ENCODE data around the gene PLK5.

The PLK5 gene

DNA sequence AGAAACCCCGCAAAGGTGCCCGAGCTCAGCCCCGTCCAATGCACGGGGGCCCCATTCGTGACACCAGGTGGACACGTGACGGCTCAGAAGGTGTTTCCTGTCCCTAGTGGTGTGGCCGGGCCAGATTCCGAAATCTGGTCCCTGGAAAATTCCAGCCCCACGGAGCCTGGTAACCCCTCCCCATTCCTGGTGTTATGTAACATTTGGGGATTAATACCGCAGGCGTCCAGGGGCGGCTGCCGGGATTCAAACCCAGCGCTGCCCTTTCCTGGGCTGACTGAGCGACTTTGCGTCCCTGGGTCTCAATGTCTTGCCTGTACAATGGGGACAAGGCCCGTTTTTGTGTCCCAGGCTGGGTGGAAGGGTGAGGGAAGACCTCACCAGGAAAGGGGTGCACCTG lies 1.0 kb upstream of the PLK5 start:
- DNase-seq (ENCODE audit: low spot score), result no peak
- peak overlapping the region; percentile 17 for H3K18ac ChIP-seq (ENCODE audit: low read length)
- H2BK15ac ChIP-seq (ENCODE audit: low read length), result no peak overlapping the region

DNA sequence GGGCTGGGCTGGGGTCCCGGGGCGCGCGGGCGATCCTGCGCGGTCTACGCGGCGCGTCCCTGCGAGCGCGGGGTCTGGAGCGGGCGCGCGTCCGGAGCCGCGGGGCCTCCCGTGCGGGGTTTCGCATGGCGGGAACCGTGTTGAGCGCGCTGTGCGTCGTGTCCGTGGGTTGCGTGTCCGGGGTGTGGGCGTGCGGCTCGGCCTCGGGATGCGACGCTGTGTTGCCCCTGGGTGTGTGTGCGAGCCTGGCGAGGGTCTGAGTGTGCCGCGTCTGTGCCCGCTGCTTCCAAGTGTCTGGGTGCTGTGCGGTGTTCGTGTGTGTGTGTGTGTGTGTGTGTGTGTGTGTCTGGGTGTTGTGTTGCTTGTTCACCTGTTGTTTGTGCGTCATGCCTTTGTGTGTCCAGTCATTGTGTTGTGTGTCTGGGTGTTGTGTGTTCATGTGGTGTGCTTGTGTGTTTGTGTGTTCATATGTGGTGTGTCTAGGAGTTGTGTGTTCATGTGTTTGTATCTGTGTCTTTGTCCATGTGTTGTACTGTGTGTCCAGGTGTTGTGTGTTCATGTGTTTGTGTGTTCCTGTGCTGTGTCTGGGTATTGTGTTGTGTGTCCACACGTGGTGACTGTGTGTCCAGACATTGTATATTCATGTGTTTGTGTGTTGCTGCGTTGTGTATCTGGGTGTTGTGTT lies 552 bp downstream of the PLK5 start:
- Histone ChIP-seq H3K27me3 (ENCODE audit: control insufficient read depth in 3 of 3, insufficient read depth in 3 of 3, low read depth in 1 of 3, low read length in 3 of 3) (peaks cover 8 to 53% (median 31%) of the 10 kb centered on the region in 3 experiments), H3K4me3 (ENCODE audit: low read length in 2 of 2) (peak overlapping the region; percentile 33 to 78)

More for the DNA sequence above, 1.0 kb upstream of the PLK5 start:
- no peak overlapping the region for H3K23ac ChIP-seq (ENCODE audit: low read depth, low read length, poor library complexity)
- H3K9me3 ChIP-seq (replicated peaks in 1 of 2; ENCODE audit: control insufficient read depth in 2 of 2, insufficient read depth in 1 of 2, low read depth in 1 of 2, low read length in 2 of 2), result peaks cover 0 to 5% of the 10 kb centered on the region in 2 donors
- H4K8ac ChIP-seq (ENCODE audit: low read depth, low read length), result no peak overlapping the region
- H2BK5ac ChIP-seq (ENCODE audit: low read length), result no peak overlapping the region
- H3K27ac ChIP-seq (replicated peaks; ENCODE audit: low read length), result no peak overlapping the region
- no peak overlapping the region for H3K9ac ChIP-seq (ENCODE audit: low read depth, low read length, poor library complexity)
- no CpG with 5 or more reads among the region's 18 CpGs for WGBS, 2 donors (ENCODE audit: extremely low coverage in 2 of 2, insufficient read length in 2 of 2, insufficient replicate concordance in 1 of 2)
- H3K4me2 ChIP-seq (ENCODE audit: insufficient read depth, low read length, poor library complexity, severe bottlenecking), result no peak overlapping the region
- no peaks in the 10 kb centered on the region for H3K36me3 ChIP-seq (replicated peaks in 1 of 2; ENCODE audit: control insufficient read depth in 2 of 2, insufficient read depth in 2 of 2, low read length in 2 of 2)
- no peak overlapping the region for H4K91ac ChIP-seq (ENCODE audit: low read depth, low read length, poor library complexity)
- H3K4me3 ChIP-seq (ENCODE audit: low read length in 2 of 2), result no peak overlapping the region
- H3K4me1 ChIP-seq (ENCODE audit: control insufficient read depth in 2 of 2, insufficient read depth in 1 of 2, low read depth in 1 of 2, low read length in 2 of 2), result peaks cover 4 to 6% of the 10 kb centered on the region in 2 donors
- H3K79me1 ChIP-seq (ENCODE audit: low read depth, low read length), result peaks cover 2% of the 10 kb centered on the region
- peaks cover 8 to 62% (median 33%) of the 10 kb centered on the region in 3 experiments for H3K27me3 ChIP-seq (ENCODE audit: control insufficient read depth in 3 of 3, insufficient read depth in 3 of 3, low read depth in 1 of 3, low read length in 3 of 3)
- H3K14ac ChIP-seq (ENCODE audit: low read length), result no peak overlapping the region
- no peak overlapping the region for H2BK120ac ChIP-seq (ENCODE audit: low read depth, low read length)
- no peak overlapping the region for H2AFZ ChIP-seq (ENCODE audit: low read length)
- no peak overlapping the region for H3K4ac ChIP-seq (ENCODE audit: low read length)
- peak overlapping the region; percentile 24 for H2AK5ac ChIP-seq (ENCODE audit: low read depth, low read length)
- H2BK12ac ChIP-seq (ENCODE audit: low read length), result no peak overlapping the region

DNA sequence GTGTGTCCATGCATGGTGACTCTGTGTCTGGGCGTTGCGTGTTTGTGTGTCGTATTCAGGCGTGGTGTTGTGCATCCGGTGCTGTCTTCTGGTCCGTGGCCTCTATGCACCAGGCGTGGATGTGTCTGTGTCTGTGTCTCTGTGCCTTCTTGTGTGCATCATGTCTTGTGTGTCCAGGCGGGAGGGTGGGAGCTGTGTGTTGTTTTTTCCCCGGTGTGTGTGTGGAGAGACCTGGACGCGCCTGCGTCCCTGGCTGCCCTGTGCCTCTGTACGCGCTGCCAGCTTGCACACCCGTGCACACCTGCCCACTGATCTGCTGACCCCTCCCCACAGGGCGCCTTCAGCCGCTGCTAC lies 1.1 kb downstream of the PLK5 start:
- Histone ChIP-seq H4K91ac (ENCODE audit: low read depth, low read length, poor library complexity) (no peak overlapping the region), H3K36me3 (replicated peaks in 1 of 2; ENCODE audit: control insufficient read depth in 2 of 2, insufficient read depth in 2 of 2, low read length in 2 of 2) (no peaks in the 10 kb centered on the region)

More for the DNA sequence above, 552 bp downstream of the PLK5 start:
- H2AFZ ChIP-seq (ENCODE audit: low read length), result peak overlapping the region; percentile 69
- H3K4ac ChIP-seq (ENCODE audit: low read length), result no peak overlapping the region
- H3K18ac ChIP-seq (ENCODE audit: low read length), result peak overlapping the region; percentile 74
- peak overlapping the region; percentile 8 for H2BK15ac ChIP-seq (ENCODE audit: low read length)
- no peak overlapping the region for H3K27ac ChIP-seq (replicated peaks; ENCODE audit: low read length)
- H3K14ac ChIP-seq (ENCODE audit: low read length), result peak overlapping the region; percentile 39
- H4K91ac ChIP-seq (ENCODE audit: low read depth, low read length, poor library complexity), result no peak overlapping the region
- H2BK5ac ChIP-seq (ENCODE audit: low read length), result no peak overlapping the region
- H3K23ac ChIP-seq (ENCODE audit: low read depth, low read length, poor library complexity), result peak overlapping the region; percentile 94
- H3K4me2 ChIP-seq (ENCODE audit: insufficient read depth, low read length, poor library complexity, severe bottlenecking), result peak overlapping the region; percentile 69
- H3K9me3 ChIP-seq (replicated peaks in 1 of 2; ENCODE audit: control insufficient read depth in 2 of 2, insufficient read depth in 1 of 2, low read depth in 1 of 2, low read length in 2 of 2), result peaks cover 0 to 5% of the 10 kb centered on the region in 2 donors
- peak overlapping the region; percentile 89 for H3K9ac ChIP-seq (ENCODE audit: low read depth, low read length, poor library complexity)
- peaks cover 4 to 6% of the 10 kb centered on the region in 2 donors for H3K4me1 ChIP-seq (ENCODE audit: control insufficient read depth in 2 of 2, insufficient read depth in 1 of 2, low read depth in 1 of 2, low read length in 2 of 2)
- H2BK12ac ChIP-seq (ENCODE audit: low read length), result peak overlapping the region; percentile 98
- H4K8ac ChIP-seq (ENCODE audit: low read depth, low read length), result peak overlapping the region; percentile 52
- no peaks in the 10 kb centered on the region for H3K36me3 ChIP-seq (replicated peaks in 1 of 2; ENCODE audit: control insufficient read depth in 2 of 2, insufficient read depth in 2 of 2, low read length in 2 of 2)
- H2AK5ac ChIP-seq (ENCODE audit: low read depth, low read length), result peak overlapping the region; percentile 63
- no peak for DNase-seq (ENCODE audit: low spot score)
- no peak overlapping the region for H2BK120ac ChIP-seq (ENCODE audit: low read depth, low read length)
- WGBS, 2 donors (ENCODE audit: extremely low coverage in 2 of 2, insufficient read length in 2 of 2, insufficient replicate concordance in 1 of 2), result no CpG with 5 or more reads among the region's 49 CpGs
- H3K79me1 ChIP-seq (ENCODE audit: low read depth, low read length), result peaks cover 2% of the 10 kb centered on the region

DNA sequence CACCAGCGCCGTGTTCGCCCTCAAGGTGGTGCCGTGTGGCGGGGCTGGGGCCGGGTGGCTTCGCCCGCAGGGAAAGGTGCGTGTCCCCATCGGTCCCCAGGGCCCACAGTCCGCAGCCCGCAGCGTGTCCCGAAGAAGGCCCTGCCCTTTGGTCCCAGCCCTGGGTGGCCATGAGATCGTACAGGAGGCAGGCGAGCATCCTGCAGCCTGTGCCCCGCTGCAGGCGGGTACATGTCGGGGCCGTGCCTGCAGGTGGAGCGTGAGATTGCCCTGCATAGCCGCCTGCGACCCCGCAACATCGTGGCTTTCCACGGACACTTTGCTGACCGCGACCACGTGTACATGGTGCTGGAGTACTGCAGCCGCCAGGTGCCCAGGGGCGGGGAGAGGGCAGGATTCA lies 1.5 kb downstream of the PLK5 start:
- Histone ChIP-seq H3K4me1 (ENCODE audit: control insufficient read depth in 2 of 2, insufficient read depth in 1 of 2, low read depth in 1 of 2, low read length in 2 of 2) (peaks cover 4 to 6% of the 10 kb centered on the region in 2 donors), H2BK5ac (ENCODE audit: low read length) (peak overlapping the region; percentile 83), H4K8ac (ENCODE audit: low read depth, low read length) (no peak overlapping the region)

More for the DNA sequence above, 1.1 kb downstream of the PLK5 start:
- no peak overlapping the region for H3K27ac ChIP-seq (replicated peaks; ENCODE audit: low read length)
- H3K4ac ChIP-seq (ENCODE audit: low read length), result no peak overlapping the region
- peak overlapping the region; percentile 8 for H2BK15ac ChIP-seq (ENCODE audit: low read length)
- H2BK120ac ChIP-seq (ENCODE audit: low read depth, low read length), result no peak overlapping the region
- peak overlapping the region; percentile 66 for H3K9ac ChIP-seq (ENCODE audit: low read depth, low read length, poor library complexity)
- H3K23ac ChIP-seq (ENCODE audit: low read depth, low read length, poor library complexity), result peak overlapping the region; percentile 94
- no peak overlapping the region for H3K4me2 ChIP-seq (ENCODE audit: insufficient read depth, low read length, poor library complexity, severe bottlenecking)
- peaks cover 2% of the 10 kb centered on the region for H3K79me1 ChIP-seq (ENCODE audit: low read depth, low read length)
- peak overlapping the region; percentile 5 for H3K14ac ChIP-seq (ENCODE audit: low read length)
- peak overlapping the region; percentile 83 for H2BK5ac ChIP-seq (ENCODE audit: low read length)
- H3K18ac ChIP-seq (ENCODE audit: low read length), result peak overlapping the region; percentile 40
- peaks cover 0 to 5% of the 10 kb centered on the region in 2 donors for H3K9me3 ChIP-seq (replicated peaks in 1 of 2; ENCODE audit: control insufficient read depth in 2 of 2, insufficient read depth in 1 of 2, low read depth in 1 of 2, low read length in 2 of 2)
- H2AFZ ChIP-seq (ENCODE audit: low read length), result no peak overlapping the region
- peak overlapping the region in 1 of 2 donors; percentile 78 for H3K4me3 ChIP-seq (ENCODE audit: low read length in 2 of 2)
- peak overlapping the region; percentile 7 for H4K8ac ChIP-seq (ENCODE audit: low read depth, low read length)
- no peak for DNase-seq (ENCODE audit: low spot score)
- H2BK12ac ChIP-seq (ENCODE audit: low read length), result peak overlapping the region; percentile 69
- WGBS, 2 donors (ENCODE audit: extremely low coverage in 2 of 2, insufficient read length in 2 of 2, insufficient replicate concordance in 1 of 2), result no CpG with 5 or more reads among the region's 17 CpGs
- H2AK5ac ChIP-seq (ENCODE audit: low read depth, low read length), result peak overlapping the region; percentile 93
- H3K27me3 ChIP-seq (ENCODE audit: control insufficient read depth in 3 of 3, insufficient read depth in 3 of 3, low read depth in 1 of 3, low read length in 3 of 3), result peaks cover 8 to 51% (median 31%) of the 10 kb centered on the region in 3 experiments
- H3K4me1 ChIP-seq (ENCODE audit: control insufficient read depth in 2 of 2, insufficient read depth in 1 of 2, low read depth in 1 of 2, low read length in 2 of 2), result peaks cover 4 to 6% of the 10 kb centered on the region in 2 donors

More for the DNA sequence above, 1.5 kb downstream of the PLK5 start:
- Histone ChIP-seq H3K9ac (ENCODE audit: low read depth, low read length, poor library complexity) (peak overlapping the region; percentile 60), H3K79me1 (ENCODE audit: low read depth, low read length) (peaks cover 2% of the 10 kb centered on the region), H3K9me3 (replicated peaks in 1 of 2; ENCODE audit: control insufficient read depth in 2 of 2, insufficient read depth in 1 of 2, low read depth in 1 of 2, low read length in 2 of 2) (peaks cover 0 to 5% of the 10 kb centered on the region in 2 donors), H2AK5ac (ENCODE audit: low read depth, low read length) (peak overlapping the region; percentile 93), H2BK12ac (ENCODE audit: low read length) (peak overlapping the region; percentile 69), H2BK15ac (ENCODE audit: low read length) (peak overlapping the region; percentile 8), H4K91ac (ENCODE audit: low read depth, low read length, poor library complexity) (peak overlapping the region; percentile 7), H3K4ac (ENCODE audit: low read length) (no peak overlapping the region), H2AFZ (ENCODE audit: low read length) (no peak overlapping the region), H3K27ac (replicated peaks; ENCODE audit: low read length) (no peak overlapping the region), H3K36me3 (replicated peaks in 1 of 2; ENCODE audit: control insufficient read depth in 2 of 2, insufficient read depth in 2 of 2, low read length in 2 of 2) (no peaks in the 10 kb centered on the region), H3K4me3 (ENCODE audit: low read length in 2 of 2) (no peak overlapping the region), H2BK120ac (ENCODE audit: low read depth, low read length) (no peak overlapping the region), H3K18ac (ENCODE audit: low read length) (peak overlapping the region; percentile 35), H3K4me2 (ENCODE audit: insufficient read depth, low read length, poor library complexity, severe bottlenecking) (no peak overlapping the region), H3K14ac (ENCODE audit: low read length) (peak overlapping the region; percentile 38), H3K23ac (ENCODE audit: low read depth, low read length, poor library complexity) (peak overlapping the region; percentile 94), H3K27me3 (ENCODE audit: control insufficient read depth in 3 of 3, insufficient read depth in 3 of 3, low read depth in 1 of 3, low read length in 3 of 3) (peaks cover 8 to 52% (median 31%) of the 10 kb centered on the region in 3 experiments)
- DNase-seq (ENCODE audit: low spot score), result no peak
- no CpG with 5 or more reads among the region's 31 CpGs for WGBS, 2 donors (ENCODE audit: extremely low coverage in 2 of 2, insufficient read length in 2 of 2, insufficient replicate concordance in 1 of 2)
